Stomach (tissue), 9 donors: Measurements from ENCODE around the gene KCNE4. TPM values are rescaled to one million over a fixed set of nuclear protein-coding genes. Genes with fewer than 3 reads are reported as not detected.

ENCODE experiments used
- DNase-seq, 2 donors: peaks; one replicate each; pipeline versions ENCODE4 v3.0.0 to v3.0.0-alpha.2; 2013 to 2019
- H3K27ac ChIP-seq, 5 donors: fragments of 200-600 bp in 4 of 5; sonication (generic) in 4 of 5; one replicate each; pipeline ENCODE4 v1.5.1; 2013 to 2019; ENCODE audit warnings: mild to moderate bottlenecking in 1 of 5, moderate library complexity in 1 of 5
- H3K27me3 ChIP-seq, 3 donors: fragments of 200-600 bp; sonication (generic); one replicate each; pipeline ENCODE4 v1.5.1; 2017 to 2019; ENCODE audit warnings: mixed run types in 1 of 3
- H3K36me3 ChIP-seq, 4 donors: fragments of 200-600 bp; sonication (generic); 1 replicate in 3 of 4; 2 replicates in 1 of 4; pipeline ENCODE4 v1.5.1; 2016 to 2019
- H3K4me1 ChIP-seq, 4 donors: fragments of 200-600 bp; sonication (generic); one replicate each; pipeline ENCODE4 v1.5.1; 2016 to 2019
- H3K4me3 ChIP-seq, 4 donors: fragments of 200-600 bp; sonication (generic) in 3 of 4; one replicate each; pipeline ENCODE4 v1.5.1; 2016 to 2019; ENCODE audit warnings: mild to moderate bottlenecking in 1 of 4
- H3K9me3 ChIP-seq, 4 donors: fragments of 200-600 bp; sonication (generic); one replicate each; pipeline ENCODE4 v1.5.1; 2016 to 2019
- CTCF ChIP-seq, 7 experiments: fragments of 450-650 bp in 4 of 7; fragments of 200-600 bp in 3 of 7; sonication (generic) in 3 of 7; IDR thresholded peaks; one replicate each; pipeline ENCODE4 v1.5.1; 2016 to 2019; ENCODE audit warnings: antibody characterized with exemption in 7 of 7, control low read depth in 2 of 7, mild to moderate bottlenecking in 1 of 7
- EP300 ChIP-seq: sonication (generic); formaldehyde crosslinking; IDR thresholded peaks from one replicate; pipeline ENCODE4 v1.6.1; 2017; ENCODE audit warnings: antibody characterized with exemption
- POLR2A ChIP-seq, 4 donors: fragments of 450-650 bp; IDR thresholded peaks; one replicate each; pipeline ENCODE4 v1.6.1; 2016; ENCODE audit warnings: antibody characterized with exemption in 4 of 4, control low read depth in 2 of 4, mild to moderate bottlenecking in 1 of 4, moderate library complexity in 1 of 4
- POLR2AphosphoS5 ChIP-seq, 3 donors: sonication (generic); formaldehyde crosslinking; IDR thresholded peaks; one replicate each; pipeline ENCODE4 v1.6.1; 2016; ENCODE audit warnings: antibody characterized with exemption in 3 of 3
- WGBS, 5 donors: extraction: QIAGEN DNeasy Blood & Tissue Kit in 3 of 5; methylation state at CpG; one replicate each; pipeline versions ENCODE4 v1.1.5 to v1.1.7; 2013 to 2018; 5-methylcytosine and 5-hydroxymethylcytosine counted together
- intact Hi-C: fragments of 100-400 bp; cut with DNase I; formaldehyde crosslinking; loops from one replicate; pipeline ENCODE4 v1.15.1; 2023; ENCODE audit warnings: low total_unique reads
- polyA plus RNA-seq, 3 donors: library from polyadenylated mRNA; stranded (reverse); fragments of 200-250 nt; gene quantifications; one replicate each; pipeline ENCODE4 v1.2.3, GENCODE V29; 2013
- total RNA-seq, 5 donors: library from RNA; depleted of rRNA; stranded (reverse); fragments of >200 nt; gene quantifications; one replicate each; pipeline versions ENCODE4 v1.1.0 to v1.2.3, GENCODE V29; 2014 to 2016
- donor health status: healthy with polysubstance abuse.
- donor health status: Bipolar disorder and iron deficiency.
- donor health status: healthy.

Gene KCNE4
- total and polyA plus RNA-seq, 8 donors, result 0.58 to 16.3 (median 2.9) TPM; not detected in 1

GRCh38 chr2:223060201-223060825 is 8.3 kb downstream of the KCNE4 start:
- intact Hi-C loops, result no loop called here
- Histone ChIP-seq H3K27ac (peak overlapping the region; percentile 22 to 65 (median 48)), H3K27me3 (no peaks in the 10 kb centered on the region), H3K4me3 (no peak overlapping the region), H3K9me3 (no peaks in the 10 kb centered on the region), H3K36me3 (no peaks in the 10 kb centered on the region), H3K4me1 (peaks cover 0 to 53% (median 32%) of the 10 kb centered on the region in 4 donors)
- WGBS, 5 donors, result 65 to 77% (median 75%) methylated on average over 4 of the region's 4 CpGs
- TF ChIP-seq CTCF (IDR thresholded peaks at IDR 0.05), result no peak
- TF ChIP-seq POLR2A (IDR thresholded peaks at IDR 0.05), result no peak
- TF ChIP-seq EP300, result no peak
- peak in 1 of 3 donors; percentile 2 for TF ChIP-seq POLR2AphosphoS5 (IDR thresholded peaks at IDR 0.05)
- DNase-seq, result no peak

- no peak for TF ChIP-seq EP300
- TF ChIP-seq POLR2A (IDR thresholded peaks at IDR 0.05), result no peak
- no peak for TF ChIP-seq POLR2AphosphoS5 (IDR thresholded peaks at IDR 0.05)
- TF ChIP-seq CTCF (IDR thresholded peaks at IDR 0.05), result no peak
- peaks cover 0 to 34% (median 19%) of the 10 kb centered on the region in 4 donors for H3K4me1 ChIP-seq
- H3K27ac ChIP-seq, result peak overlapping the region in 1 of 5 donors; percentile 13
- no peak overlapping the region for H3K4me3 ChIP-seq
- DNase-seq, result no peak
- no peaks in the 10 kb centered on the region for H3K36me3 ChIP-seq
- no peaks in the 10 kb centered on the region for H3K9me3 ChIP-seq
- H3K27me3 ChIP-seq, result no peaks in the 10 kb centered on the region
- intact Hi-C loops, result no loop called here
- 65 to 86% (median 71%) methylated on average over 2 of the region's 2 CpGs for WGBS, 5 donors
These were observed 10.4 kb downstream of the KCNE4 start for GRCh38 chr2:223062396-223062795.

- no peak for DNase-seq
- TF ChIP-seq POLR2A (IDR thresholded peaks at IDR 0.05) (no peak), EP300 (no peak), CTCF (IDR thresholded peaks at IDR 0.05) (no peak), POLR2AphosphoS5 (IDR thresholded peaks at IDR 0.05) (no peak)
- Histone ChIP-seq H3K4me1 (peaks cover 0 to 13% (median 9%) of the 10 kb centered on the region in 4 donors), H3K27ac (no peak overlapping the region), H3K36me3 (no peaks in the 10 kb centered on the region), H3K27me3 (no peaks in the 10 kb centered on the region), H3K9me3 (no peaks in the 10 kb centered on the region), H3K4me3 (no peak overlapping the region)
- WGBS, 5 donors, result 89 to 92% (median 92%) methylated on average over 5 of the region's 5 CpGs
- intact Hi-C loops, result no loop called here
These were observed 13.1 kb downstream of the KCNE4 start for GRCh38 chr2:223065107-223065506.

- H3K27me3 ChIP-seq, result no peaks in the 10 kb centered on the region
- H3K27ac ChIP-seq, result no peak overlapping the region
- 88 to 92% (median 92%) methylated on average over 5 of the region's 5 CpGs for WGBS, 5 donors
- DNase-seq, result no peak
- H3K4me1 ChIP-seq, result no peaks in the 10 kb centered on the region
- H3K4me3 ChIP-seq, result no peak overlapping the region
- H3K36me3 ChIP-seq, result no peaks in the 10 kb centered on the region
- TF ChIP-seq POLR2AphosphoS5 (IDR thresholded peaks at IDR 0.05) (no peak), EP300 (no peak), POLR2A (IDR thresholded peaks at IDR 0.05) (no peak), CTCF (IDR thresholded peaks at IDR 0.05) (no peak)
- no peaks in the 10 kb centered on the region for H3K9me3 ChIP-seq
- intact Hi-C loops, result no loop called here
These were observed 14.7 kb downstream of the KCNE4 start for GRCh38 chr2:223066721-223067120.
